Stimulated activated CD4-positive, alpha-beta T cell treated with anti-CD3 and anti-CD28 coated beads, Interleukin-2, amount 100 ng/mL, for 24 hours (primary cell): ENCODE measurements around the gene FGF9.

Experiments used
- DNase-seq, 2 donors: peaks; one replicate each; pipeline ENCODE4 v3.0.0-alpha.2; 2020

The FGF9 gene

GRCh38 chr13:21675095-21675991, 4.5 kb downstream of the FGF9 start:
- DNase-seq, result peak; percentile 40 to 58

GRCh38 chr13:21676611-21677021, 5.7 kb downstream of the FGF9 start:
- no peak for DNase-seq

GRCh38 chr13:21677075-21677623, 6.3 kb downstream of the FGF9 start:
- DNase-seq, result no peak

- DNase-seq, result no peak
Measured at GRCh38 chr13:21683034-21683733, 12.3 kb downstream of the FGF9 start.

GRCh38 chr13:21684576-21684975, 13.7 kb downstream of the FGF9 start:
- no peak for DNase-seq

- DNase-seq, result no peak
Measured at GRCh38 chr13:21685485-21686064, 14.7 kb downstream of the FGF9 start.

- DNase-seq, result no peak
Measured at GRCh38 chr13:21686751-21687391, 16.0 kb downstream of the FGF9 start.

- DNase-seq, result no peak
Measured at GRCh38 chr13:21688056-21688455, 17.2 kb downstream of the FGF9 start.

GRCh38 chr13:21689097-21689496, 18.2 kb downstream of the FGF9 start:
- DNase-seq, result no peak

GRCh38 chr13:21690955-21691354, 20.1 kb downstream of the FGF9 start:
- DNase-seq, result no peak

GRCh38 chr13:21691500-21691899, 20.6 kb downstream of the FGF9 start:
- DNase-seq, result no peak

- no peak for DNase-seq
Measured at GRCh38 chr13:21691928-21692327, 21.1 kb downstream of the FGF9 start.

- no peak for DNase-seq
Measured at GRCh38 chr13:21694831-21695230, 24.0 kb downstream of the FGF9 start.

- DNase-seq, result no peak
Measured at GRCh38 chr13:21695546-21695945, 24.7 kb downstream of the FGF9 start.

GRCh38 chr13:21696865-21697448, 26.1 kb downstream of the FGF9 start:
- DNase-seq, result no peak

- no peak for DNase-seq
Measured at GRCh38 chr13:21698817-21699679, 28.2 kb downstream of the FGF9 start.

GRCh38 chr13:21701460-21701859, 30.6 kb downstream of the FGF9 start:
- DNase-seq, result no peak

GRCh38 chr13:21703846-21704245, 33.0 kb downstream of the FGF9 start:
- DNase-seq, result no peak

GRCh38 chr13:21707586-21707985, 36.7 kb downstream of the FGF9 start:
- DNase-seq, result no peak

- DNase-seq, result no peak
Measured at GRCh38 chr13:21709697-21710096, 38.8 kb downstream of the FGF9 start.

GRCh38 chr13:21710163-21710562, 39.3 kb downstream of the FGF9 start:
- no peak for DNase-seq

GRCh38 chr13:21717817-21718216, 46.9 kb downstream of the FGF9 start:
- no peak for DNase-seq
